HepG2 (cell line): ENCODE data around the gene RASSF4.

Experiments used
- MAFK ChIP-seq, 2 experiments: IDR thresholded peaks in 1 of 2; conservative IDR thresholded peaks in 1 of 2; 2 replicates each; pipeline ENCODE4 v1.6.1; 2011; ENCODE audit warnings: improper control_type of control experiment in 2 of 2, low read length in 2 of 2
- MATR3 ChIP-seq: sonication (generic); formaldehyde crosslinking; IDR thresholded peaks from 2 replicates; pipeline ENCODE4 v1.4.0; 2020; ENCODE audit warnings: missing genetic modification reagents
- POLR2A ChIP-seq, 2 experiments: IDR thresholded peaks; 2 replicates each; pipeline ENCODE4 v1.6.1; 2011; ENCODE audit warnings: low read depth in 2 of 2, low read length in 2 of 2, mild to moderate bottlenecking in 1 of 2, moderate library complexity in 1 of 2; ENCODE audit not compliant: insufficient read depth in 1 of 2
- PRDM15 ChIP-seq: sonication (generic); formaldehyde crosslinking; IDR thresholded peaks from 2 replicates; pipeline ENCODE4 v1.4.0; 2020; ENCODE audit warnings: missing genetic modification reagents
- ZFYVE20 ChIP-seq: sonication (generic); formaldehyde crosslinking; IDR thresholded peaks from 2 replicates; pipeline ENCODE4 v1.8.0; 2023; ENCODE audit warnings: low read depth, mild to moderate bottlenecking, moderate library complexity, missing genetic modification reagents, borderline replicate concordance
- ZNF589 ChIP-seq: sonication (generic); formaldehyde crosslinking; conservative IDR thresholded peaks from 2 replicates; pipeline ENCODE4 v1.8.0; 2022; ENCODE audit warnings: mild to moderate bottlenecking, moderate library complexity, missing genetic modification reagents
- TF ChIP-seq, protein P1 (sequence below): sonication (generic); formaldehyde crosslinking; IDR thresholded peaks from 2 replicates; pipeline ENCODE4 v1.4.0; 2020; ENCODE audit warnings: mild to moderate bottlenecking, missing genetic modification reagents

DNA sequence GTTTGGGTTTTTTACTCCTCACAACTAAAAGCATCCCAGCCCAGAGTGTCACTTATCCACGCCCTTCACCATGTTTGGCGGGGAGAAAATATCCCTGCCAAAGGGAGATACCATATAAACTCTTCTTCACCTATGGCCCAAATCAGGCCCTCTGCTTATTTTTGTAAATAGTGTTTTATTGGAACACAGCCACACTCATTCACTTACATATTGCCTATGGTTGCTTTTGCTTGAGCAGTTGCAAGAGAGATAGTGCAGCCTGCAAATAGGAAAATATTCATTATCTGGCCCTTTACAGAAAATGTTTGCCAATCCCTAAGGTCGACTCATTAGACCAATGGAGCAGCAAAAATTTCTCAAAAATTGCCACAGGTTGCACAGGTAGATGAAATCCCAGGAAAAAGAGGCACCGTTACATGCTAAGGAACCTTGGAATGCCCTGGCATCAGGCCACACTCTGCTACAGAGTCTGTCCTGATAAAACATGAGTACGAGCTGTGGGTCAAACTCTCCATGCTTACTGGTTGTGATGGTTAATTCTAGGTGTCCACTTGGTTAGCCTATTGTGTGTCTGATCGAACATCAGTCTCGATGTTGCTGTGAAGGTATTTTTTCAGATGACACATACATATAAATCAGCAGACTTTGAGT, 7.9 kb upstream of the RASSF4 start:
- TF ChIP-seq MATR3 (no peak), MAFK (conservative IDR thresholded peaks at IDR 0.05 in 1 of 2, IDR thresholded peaks at IDR 0.05 in 1 of 2; ENCODE audit: low read length in 2 of 2) (no peak), ZFYVE20 (no peak), ZNF589 (CRISPR knock-in tag) (no peak), POLR2A (IDR thresholded peaks at IDR 0.05; ENCODE audit: insufficient read depth in 1 of 2, low read depth in 2 of 2, low read length in 2 of 2) (no peak), PRDM15 (CRISPR knock-in tag) (no peak)
- TF ChIP-seq, protein P1, sequence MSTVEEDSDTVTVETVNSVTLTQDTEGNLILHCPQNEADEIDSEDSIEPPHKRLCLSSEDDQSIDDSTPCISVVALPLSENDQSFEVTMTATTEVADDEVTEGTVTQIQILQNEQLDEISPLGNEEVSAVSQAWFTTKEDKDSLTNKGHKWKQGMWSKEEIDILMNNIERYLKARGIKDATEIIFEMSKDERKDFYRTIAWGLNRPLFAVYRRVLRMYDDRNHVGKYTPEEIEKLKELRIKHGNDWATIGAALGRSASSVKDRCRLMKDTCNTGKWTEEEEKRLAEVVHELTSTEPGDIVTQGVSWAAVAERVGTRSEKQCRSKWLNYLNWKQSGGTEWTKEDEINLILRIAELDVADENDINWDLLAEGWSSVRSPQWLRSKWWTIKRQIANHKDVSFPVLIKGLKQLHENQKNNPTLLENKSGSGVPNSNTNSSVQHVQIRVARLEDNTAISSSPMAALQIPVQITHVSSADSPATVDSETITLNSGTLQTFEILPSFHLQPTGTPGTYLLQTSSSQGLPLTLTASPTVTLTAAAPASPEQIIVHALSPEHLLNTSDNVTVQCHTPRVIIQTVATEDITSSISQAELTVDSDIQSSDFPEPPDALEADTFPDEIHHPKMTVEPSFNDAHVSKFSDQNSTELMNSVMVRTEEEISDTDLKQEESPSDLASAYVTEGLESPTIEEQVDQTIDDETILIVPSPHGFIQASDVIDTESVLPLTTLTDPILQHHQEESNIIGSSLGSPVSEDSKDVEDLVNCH: no peak
